Measurements from ENCODE around the gene SENP5.
"Not testable (repeated sequence)": the region's sequence is repeated elsewhere in the genome, so short reads cannot be mapped to it uniquely, and the experiment has no call there.

The SENP5 gene

GRCh38 chr3:196842567-196843434 lies 24.9 kb upstream of the SENP5 start:
- no peak overlapping the region for H3K4me3 ChIP-seq (ENCODE audit: insufficient read length, low read depth)
- no peaks in the 10 kb centered on the region for H3K36me3 ChIP-seq (ENCODE audit: insufficient read depth, insufficient read length, low read length)
- H3K4me1 ChIP-seq (ENCODE audit: insufficient read depth, insufficient read length) = no peaks in the 10 kb centered on the region
- peaks cover 9% of the 10 kb centered on the region; the same call in 1 of the 2 replicates for H3K9me3 ChIP-seq (ENCODE audit: insufficient read depth, low read length)
- no peak overlapping the region for H3K9ac ChIP-seq (ENCODE audit: insufficient read length, low read depth)
- H3K27me3 ChIP-seq (ENCODE audit: insufficient read depth, insufficient read length) = no peaks in the 10 kb centered on the region
- TF ChIP-seq YY1 (IDR thresholded peaks at IDR 0.05; ENCODE audit: insufficient read depth, insufficient read length) = no peak
- no peak for TF ChIP-seq ZNF274 (IDR thresholded peaks at IDR 0.05; ENCODE audit: low read depth, low read length)
- TF ChIP-seq SUZ12 (IDR thresholded peaks at IDR 0.05; ENCODE audit: extremely low read depth, insufficient read depth, insufficient read length) = no peak
- no peak for DNase-seq (ENCODE audit: low read depth, low spot score)

GRCh38 chr3:196843435-196844110 lies 24.1 kb upstream of the SENP5 start:
- peaks cover 17% of the 10 kb centered on the region for H3K9me3 ChIP-seq (ENCODE audit: insufficient read depth, low read length)
- DNase-seq (ENCODE audit: low read depth, low spot score) = no peak
- TF ChIP-seq YY1 (IDR thresholded peaks at IDR 0.05; ENCODE audit: insufficient read depth, insufficient read length) (no peak), SUZ12 (IDR thresholded peaks at IDR 0.05; ENCODE audit: extremely low read depth, insufficient read depth, insufficient read length) (no peak), ZNF274 (IDR thresholded peaks at IDR 0.05; ENCODE audit: low read depth, low read length) (no peak)

GRCh38 chr3:196844235-196845219 lies 23.2 kb upstream of the SENP5 start:
- H3K9me3 ChIP-seq (ENCODE audit: insufficient read depth, low read length) = peaks cover 26% of the 10 kb centered on the region
- H3K4me3 ChIP-seq (ENCODE audit: insufficient read length, low read depth); H3K4me1 ChIP-seq (ENCODE audit: insufficient read depth, insufficient read length); DNase-seq (ENCODE audit: low read depth, low spot score); H3K27me3 ChIP-seq (ENCODE audit: insufficient read depth, insufficient read length); H3K36me3 ChIP-seq (ENCODE audit: insufficient read depth, insufficient read length, low read length); H3K9ac ChIP-seq (ENCODE audit: insufficient read length, low read depth): not testable (repeated sequence)

More at GRCh38 chr3:196843435-196844110, 24.1 kb upstream of the SENP5 start:
- Histone ChIP-seq H3K4me1 (ENCODE audit: insufficient read depth, insufficient read length) (no peaks in the 10 kb centered on the region), H3K9ac (ENCODE audit: insufficient read length, low read depth) (no peak overlapping the region), H3K27me3 (ENCODE audit: insufficient read depth, insufficient read length) (no peaks in the 10 kb centered on the region), H3K36me3 (ENCODE audit: insufficient read depth, insufficient read length, low read length) (no peaks in the 10 kb centered on the region), H3K4me3 (ENCODE audit: insufficient read length, low read depth) (no peak overlapping the region)

GRCh38 chr3:196848375-196848774 lies 19.3 kb upstream of the SENP5 start:
- H3K36me3 ChIP-seq (ENCODE audit: insufficient read depth, insufficient read length, low read length); H3K4me1 ChIP-seq (ENCODE audit: insufficient read depth, insufficient read length); DNase-seq (ENCODE audit: low read depth, low spot score); H3K4me3 ChIP-seq (ENCODE audit: insufficient read length, low read depth); H3K27me3 ChIP-seq (ENCODE audit: insufficient read depth, insufficient read length); H3K9ac ChIP-seq (ENCODE audit: insufficient read length, low read depth): not testable (repeated sequence)
- peaks cover 37% of the 10 kb centered on the region for H3K9me3 ChIP-seq (ENCODE audit: insufficient read depth, low read length)

- DNase-seq (ENCODE audit: low read depth, low spot score) = no peak
- Histone ChIP-seq H3K27me3 (ENCODE audit: insufficient read depth, insufficient read length) (no peaks in the 10 kb centered on the region), H3K9ac (ENCODE audit: insufficient read length, low read depth) (no peak overlapping the region), H3K4me3 (ENCODE audit: insufficient read length, low read depth) (no peak overlapping the region), H3K9me3 (ENCODE audit: insufficient read depth, low read length) (peaks cover 37% of the 10 kb centered on the region), H3K4me1 (ENCODE audit: insufficient read depth, insufficient read length) (no peaks in the 10 kb centered on the region), H3K36me3 (ENCODE audit: insufficient read depth, insufficient read length, low read length) (no peaks in the 10 kb centered on the region)
- TF ChIP-seq ZNF274 (IDR thresholded peaks at IDR 0.05; ENCODE audit: low read depth, low read length) (no peak), YY1 (IDR thresholded peaks at IDR 0.05; ENCODE audit: insufficient read depth, insufficient read length) (no peak), SUZ12 (IDR thresholded peaks at IDR 0.05; ENCODE audit: extremely low read depth, insufficient read depth, insufficient read length) (no peak)
Observed at GRCh38 chr3:196849180-196849741, 18.5 kb upstream of the SENP5 start.

- DNase-seq (ENCODE audit: low read depth, low spot score); H3K4me3 ChIP-seq (ENCODE audit: insufficient read length, low read depth); H3K27me3 ChIP-seq (ENCODE audit: insufficient read depth, insufficient read length); H3K9me3 ChIP-seq (ENCODE audit: insufficient read depth, low read length); H3K4me1 ChIP-seq (ENCODE audit: insufficient read depth, insufficient read length); H3K9ac ChIP-seq (ENCODE audit: insufficient read length, low read depth); H3K36me3 ChIP-seq (ENCODE audit: insufficient read depth, insufficient read length, low read length): not testable (repeated sequence)
Observed at GRCh38 chr3:196863000-196863399, 4.7 kb upstream of the SENP5 start.

GRCh38 chr3:196867155-196867506 lies 589 bp upstream of the SENP5 start:
- no peak for DNase-seq (ENCODE audit: low read depth, low spot score)
- Histone ChIP-seq H3K9me3 (ENCODE audit: insufficient read depth, low read length) (peaks cover 9% of the 10 kb centered on the region), H3K36me3 (ENCODE audit: insufficient read depth, insufficient read length, low read length) (peaks cover 15% of the 10 kb centered on the region), H3K4me3 (ENCODE audit: insufficient read length, low read depth) (peak overlapping the region; percentile 62), H3K4me1 (ENCODE audit: insufficient read depth, insufficient read length) (peaks cover 2% of the 10 kb centered on the region), H3K9ac (ENCODE audit: insufficient read length, low read depth) (peak overlapping the region; percentile 92), H3K27me3 (ENCODE audit: insufficient read depth, insufficient read length) (no peaks in the 10 kb centered on the region)
- TF ChIP-seq ZNF274 (IDR thresholded peaks at IDR 0.05; ENCODE audit: low read depth, low read length) (no peak), YY1 (IDR thresholded peaks at IDR 0.05; ENCODE audit: insufficient read depth, insufficient read length) (no peak)
